GM23338 (cell line): ENCODE data around the gene HYCC2. TPM values are rescaled to one million over a fixed set of nuclear protein-coding genes. Genes with fewer than 3 reads are reported as not detected.

ENCODE experiments used
- ATAC-seq: fragments of 200-7000 bp; cut with Tn5 transposase; 3 replicates; pipeline ENCODE4 v1.9.1; 2020
- DNase-seq: peaks from one replicate; pipeline ENCODE4 v3.0.0-alpha.2; 2015; ENCODE audit warnings: low spot score
- H2AFZ ChIP-seq: fragments of 200-600 bp; sonication (generic); 2 replicates; pipeline ENCODE4 v1.8.0; 2016; ENCODE audit warnings: antibody characterized with exemption, mild to moderate bottlenecking, moderate library complexity
- H3F3A ChIP-seq: fragments of 200-600 bp; sonication (generic); replicated peaks from 2 replicates; pipeline ENCODE4 v1.8.0; 2017; ENCODE audit warnings: antibody characterized with exemption, mixed run types, low read depth
- H3K27ac ChIP-seq: fragments of 200-600 bp; sonication (generic); 2 replicates; pipeline ENCODE4 v1.6.1; 2016; ENCODE audit warnings: low read depth
- H3K27me3 ChIP-seq: fragments of 200-600 bp; sonication (generic); 2 replicates; pipeline ENCODE4 v1.8.0; 2016; ENCODE audit warnings: mild to moderate bottlenecking, mixed run types, moderate library complexity; ENCODE audit not compliant: insufficient read depth
- H3K36me3 ChIP-seq: fragments of 200-600 bp; sonication (generic); 2 replicates; pipeline ENCODE4 v1.8.0; 2016; ENCODE audit warnings: mild to moderate bottlenecking; ENCODE audit not compliant: insufficient read depth
- H3K4me1 ChIP-seq: fragments of 200-600 bp; sonication (generic); 2 replicates; pipeline ENCODE4 v1.8.0; 2016; ENCODE audit warnings: mild to moderate bottlenecking, moderate library complexity; ENCODE audit not compliant: insufficient read depth
- H3K4me2 ChIP-seq: fragments of 200-600 bp; sonication (generic); 2 replicates; pipeline ENCODE4 v1.7.1; 2017; ENCODE audit warnings: mixed run types
- H3K4me3 ChIP-seq: fragments of 200-600 bp; sonication (generic); 2 replicates; pipeline ENCODE4 v1.6.1; 2016; ENCODE audit warnings: mixed run types
- H3K79me2 ChIP-seq: fragments of 200-600 bp; sonication (generic); replicated peaks from 2 replicates; pipeline ENCODE4 v1.8.0; 2017; ENCODE audit warnings: mild to moderate bottlenecking; ENCODE audit not compliant: insufficient read depth
- H3K9me2 ChIP-seq: fragments of 200-600 bp; sonication (generic); 2 replicates; pipeline ENCODE4 v1.8.0; 2017; ENCODE audit not compliant: insufficient read depth
- H4K20me1 ChIP-seq: fragments of 200-600 bp; sonication (generic); replicated peaks from 2 replicates; pipeline ENCODE4 v1.8.0; 2017; ENCODE audit warnings: mild to moderate bottlenecking; ENCODE audit not compliant: insufficient read depth
- H3K27ac Mint-ChIP-seq: 2 replicates; pipeline ENCODE4 v1.8.0; 2020; ENCODE audit warnings: inconsistent platforms, mild to moderate bottlenecking, moderate library complexity, mixed read lengths
- H3K27me3 Mint-ChIP-seq: 3 replicates; pipeline ENCODE4 v1.8.0; 2022; ENCODE audit warnings: low read depth, mild to moderate bottlenecking, moderate library complexity, mixed read lengths, inconsistent platforms; ENCODE audit not compliant: insufficient read depth, poor library complexity
- H3K36me3 Mint-ChIP-seq: 3 replicates; pipeline ENCODE4 v1.8.0; 2021; ENCODE audit warnings: low read depth, mild to moderate bottlenecking, inconsistent platforms, moderate library complexity, mixed read lengths
- H3K4me1 Mint-ChIP-seq: 3 replicates; pipeline ENCODE4 v1.8.0; 2020; ENCODE audit warnings: mild to moderate bottlenecking, inconsistent platforms, mixed read lengths
- H3K4me3 Mint-ChIP-seq: 3 replicates; pipeline ENCODE4 v1.8.0; 2021; ENCODE audit warnings: moderate library complexity, mild to moderate bottlenecking, inconsistent platforms, mixed read lengths
- H3K9me3 Mint-ChIP-seq: 3 replicates; pipeline ENCODE4 v1.8.0; 2020; ENCODE audit warnings: moderate library complexity, mild to moderate bottlenecking, inconsistent platforms, mixed read lengths
- CREB1 ChIP-seq: fragments of 250-450 bp; sonication (Bioruptor Pico); IDR thresholded peaks from 2 replicates; pipeline ENCODE4 v1.5.0; 2020; ENCODE audit warnings: low read depth, mild to moderate bottlenecking, moderate library complexity
- EZH2phosphoT487 ChIP-seq: fragments of 200-600 bp; sonication (generic); IDR thresholded peaks from one replicate; pipeline ENCODE4 v1.8.1; 2018; ENCODE audit warnings: antibody characterized with exemption; ENCODE audit not compliant: unreplicated experiment
- POLR2AphosphoS5 ChIP-seq: IDR thresholded peaks from 2 replicates; pipeline ENCODE4 v1.6.1; 2016; ENCODE audit warnings: antibody characterized with exemption, low read depth
- ZNF114 ChIP-seq: fragments of 250-450 bp; sonication (Bioruptor Pico); IDR thresholded peaks from 2 replicates; pipeline ENCODE4 v1.5.0; 2020; ENCODE audit warnings: mild to moderate bottlenecking, moderate library complexity
- polyA plus RNA-seq: library from polyadenylated mRNA; unstranded; fragments of >200 nt; fragmentation: Nextera tagmentation; extraction: Ambion mirVana; gene quantifications from 2 replicates; pipeline ENCODE4 v1.2.1, GENCODE V29; 2016
- total RNA-seq: library from RNA; depleted of rRNA; stranded (reverse); fragments of >200 nt; shearing (Covaris generic); gene quantifications from 2 replicates; pipeline ENCODE4 v1.2.3, GENCODE V29; 2014
- TF ChIP-seq, protein P1 (sequence below): fragments of 250-450 bp; sonication (Bioruptor Pico); IDR thresholded peaks from 2 replicates; pipeline ENCODE4 v1.5.0; 2020; ENCODE audit warnings: mild to moderate bottlenecking, moderate library complexity
- TF ChIP-seq, protein P2 (sequence below), 2 experiments: fragments of 200-600 bp in 1 of 2; sonication (generic) in 1 of 2; conservative IDR thresholded peaks; 2 replicates each; pipeline versions ENCODE4 v1.5.1 to v1.6.1; 2016 to 2017; ENCODE audit warnings: antibody characterized with exemption in 2 of 2, low read depth in 2 of 2, mild to moderate bottlenecking in 2 of 2, moderate library complexity in 1 of 2
- TF ChIP-seq, protein P3 (sequence below): IDR thresholded peaks from 2 replicates; pipeline ENCODE4 v1.6.1; 2016; ENCODE audit warnings: antibody characterized with exemption

Gene HYCC2
- total and polyA plus RNA-seq, 2 experiments from 2014 or later = 2.4 to 4.8 TPM

DNA sequence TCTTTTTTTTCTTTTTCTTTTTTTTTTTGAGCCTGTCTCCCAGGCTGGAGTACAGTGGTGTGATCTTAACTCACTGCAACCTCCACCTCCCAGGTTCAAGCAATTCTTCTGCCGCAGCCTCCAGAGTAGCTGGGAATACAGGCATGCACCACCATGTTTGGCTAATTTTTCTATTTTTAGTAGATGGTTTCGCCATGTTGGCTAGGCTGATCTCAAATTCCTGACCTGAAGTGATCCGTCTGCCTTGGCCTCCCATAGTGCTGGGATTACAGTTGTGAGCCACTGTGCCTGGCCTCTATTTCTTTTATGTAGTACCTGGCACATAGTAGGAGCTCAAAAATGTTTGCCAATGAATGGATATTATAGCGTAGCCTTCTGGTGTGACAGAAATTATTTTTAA is 37.7 kb upstream of the HYCC2 start:
- Mint-ChIP-seq H3K4me3 (no peak overlapping the region), H3K27ac (no peak overlapping the region), H3K4me1 (peaks cover 4% of the 10 kb centered on the region; the same call in 1 of the 3 replicates), H3K36me3 (no peaks in the 10 kb centered on the region), H3K27me3 (no peaks in the 10 kb centered on the region), H3K9me3 (no peaks in the 10 kb centered on the region)
- Histone ChIP-seq H3K4me3 (no peak overlapping the region), H2AFZ (no peak overlapping the region), H4K20me1 (no peaks in the 10 kb centered on the region), H3K36me3 (no peaks in the 10 kb centered on the region), H3F3A (no peaks in the 10 kb centered on the region), H3K4me2 (no peak overlapping the region), H3K27ac (no peak overlapping the region), H3K27me3 (no peaks in the 10 kb centered on the region), H3K9me2 (no peaks in the 10 kb centered on the region), H3K79me2 (no peaks in the 10 kb centered on the region), H3K4me1 (no peaks in the 10 kb centered on the region)
- TF ChIP-seq ZNF114 (no peak), CREB1 (CRISPR knock-in tag) (no peak), POLR2AphosphoS5 (no peak), EZH2phosphoT487 (no peak)
- TF ChIP-seq, protein P1, sequence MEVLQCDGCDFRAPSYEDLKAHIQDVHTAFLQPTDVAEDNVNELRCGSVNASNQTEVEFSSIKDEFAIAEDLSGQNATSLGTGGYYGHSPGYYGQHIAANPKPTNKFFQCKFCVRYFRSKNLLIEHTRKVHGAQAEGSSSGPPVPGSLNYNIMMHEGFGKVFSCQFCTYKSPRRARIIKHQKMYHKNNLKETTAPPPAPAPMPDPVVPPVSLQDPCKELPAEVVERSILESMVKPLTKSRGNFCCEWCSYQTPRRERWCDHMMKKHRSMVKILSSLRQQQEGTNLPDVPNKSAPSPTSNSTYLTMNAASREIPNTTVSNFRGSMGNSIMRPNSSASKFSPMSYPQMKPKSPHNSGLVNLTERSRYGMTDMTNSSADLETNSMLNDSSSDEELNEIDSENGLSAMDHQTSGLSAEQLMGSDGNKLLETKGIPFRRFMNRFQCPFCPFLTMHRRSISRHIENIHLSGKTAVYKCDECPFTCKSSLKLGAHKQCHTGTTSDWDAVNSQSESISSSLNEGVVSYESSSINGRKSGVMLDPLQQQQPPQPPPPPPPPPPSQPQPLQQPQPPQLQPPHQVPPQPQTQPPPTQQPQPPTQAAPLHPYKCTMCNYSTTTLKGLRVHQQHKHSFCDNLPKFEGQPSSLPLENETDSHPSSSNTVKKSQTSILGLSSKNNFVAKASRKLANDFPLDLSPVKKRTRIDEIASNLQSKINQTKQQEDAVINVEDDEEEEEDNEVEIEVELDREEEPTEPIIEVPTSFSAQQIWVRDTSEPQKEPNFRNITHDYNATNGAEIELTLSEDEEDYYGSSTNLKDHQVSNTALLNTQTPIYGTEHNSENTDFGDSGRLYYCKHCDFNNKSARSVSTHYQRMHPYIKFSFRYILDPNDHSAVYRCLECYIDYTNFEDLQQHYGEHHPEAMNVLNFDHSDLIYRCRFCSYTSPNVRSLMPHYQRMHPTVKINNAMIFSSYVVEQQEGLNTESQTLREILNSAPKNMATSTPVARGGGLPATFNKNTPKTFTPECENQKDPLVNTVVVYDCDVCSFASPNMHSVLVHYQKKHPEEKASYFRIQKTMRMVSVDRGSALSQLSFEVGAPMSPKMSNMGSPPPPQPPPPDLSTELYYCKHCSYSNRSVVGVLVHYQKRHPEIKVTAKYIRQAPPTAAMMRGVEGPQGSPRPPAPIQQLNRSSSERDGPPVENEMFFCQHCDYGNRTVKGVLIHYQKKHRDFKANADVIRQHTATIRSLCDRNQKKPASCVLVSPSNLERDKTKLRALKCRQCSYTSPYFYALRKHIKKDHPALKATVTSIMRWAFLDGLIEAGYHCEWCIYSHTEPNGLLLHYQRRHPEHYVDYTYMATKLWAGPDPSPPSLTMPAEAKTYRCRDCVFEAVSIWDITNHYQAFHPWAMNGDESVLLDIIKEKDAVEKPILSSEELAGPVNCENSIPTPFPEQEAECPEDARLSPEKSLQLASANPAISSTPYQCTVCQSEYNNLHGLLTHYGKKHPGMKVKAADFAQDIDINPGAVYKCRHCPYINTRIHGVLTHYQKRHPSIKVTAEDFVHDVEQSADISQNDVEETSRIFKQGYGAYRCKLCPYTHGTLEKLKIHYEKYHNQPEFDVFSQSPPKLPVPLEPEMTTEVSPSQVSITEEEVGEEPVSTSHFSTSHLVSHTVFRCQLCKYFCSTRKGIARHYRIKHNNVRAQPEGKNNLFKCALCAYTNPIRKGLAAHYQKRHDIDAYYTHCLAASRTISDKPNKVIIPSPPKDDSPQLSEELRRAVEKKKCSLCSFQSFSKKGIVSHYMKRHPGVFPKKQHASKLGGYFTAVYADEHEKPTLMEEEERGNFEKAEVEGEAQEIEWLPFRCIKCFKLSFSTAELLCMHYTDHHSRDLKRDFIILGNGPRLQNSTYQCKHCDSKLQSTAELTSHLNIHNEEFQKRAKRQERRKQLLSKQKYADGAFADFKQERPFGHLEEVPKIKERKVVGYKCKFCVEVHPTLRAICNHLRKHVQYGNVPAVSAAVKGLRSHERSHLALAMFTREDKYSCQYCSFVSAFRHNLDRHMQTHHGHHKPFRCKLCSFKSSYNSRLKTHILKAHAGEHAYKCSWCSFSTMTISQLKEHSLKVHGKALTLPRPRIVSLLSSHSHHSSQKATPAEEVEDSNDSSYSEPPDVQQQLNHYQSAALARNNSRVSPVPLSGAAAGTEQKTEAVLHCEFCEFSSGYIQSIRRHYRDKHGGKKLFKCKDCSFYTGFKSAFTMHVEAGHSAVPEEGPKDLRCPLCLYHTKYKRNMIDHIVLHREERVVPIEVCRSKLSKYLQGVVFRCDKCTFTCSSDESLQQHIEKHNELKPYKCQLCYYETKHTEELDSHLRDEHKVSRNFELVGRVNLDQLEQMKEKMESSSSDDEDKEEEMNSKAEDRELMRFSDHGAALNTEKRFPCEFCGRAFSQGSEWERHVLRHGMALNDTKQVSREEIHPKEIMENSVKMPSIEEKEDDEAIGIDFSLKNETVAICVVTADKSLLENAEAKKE (CRISPR knock-in tag) = no peak
- TF ChIP-seq, protein P2, sequence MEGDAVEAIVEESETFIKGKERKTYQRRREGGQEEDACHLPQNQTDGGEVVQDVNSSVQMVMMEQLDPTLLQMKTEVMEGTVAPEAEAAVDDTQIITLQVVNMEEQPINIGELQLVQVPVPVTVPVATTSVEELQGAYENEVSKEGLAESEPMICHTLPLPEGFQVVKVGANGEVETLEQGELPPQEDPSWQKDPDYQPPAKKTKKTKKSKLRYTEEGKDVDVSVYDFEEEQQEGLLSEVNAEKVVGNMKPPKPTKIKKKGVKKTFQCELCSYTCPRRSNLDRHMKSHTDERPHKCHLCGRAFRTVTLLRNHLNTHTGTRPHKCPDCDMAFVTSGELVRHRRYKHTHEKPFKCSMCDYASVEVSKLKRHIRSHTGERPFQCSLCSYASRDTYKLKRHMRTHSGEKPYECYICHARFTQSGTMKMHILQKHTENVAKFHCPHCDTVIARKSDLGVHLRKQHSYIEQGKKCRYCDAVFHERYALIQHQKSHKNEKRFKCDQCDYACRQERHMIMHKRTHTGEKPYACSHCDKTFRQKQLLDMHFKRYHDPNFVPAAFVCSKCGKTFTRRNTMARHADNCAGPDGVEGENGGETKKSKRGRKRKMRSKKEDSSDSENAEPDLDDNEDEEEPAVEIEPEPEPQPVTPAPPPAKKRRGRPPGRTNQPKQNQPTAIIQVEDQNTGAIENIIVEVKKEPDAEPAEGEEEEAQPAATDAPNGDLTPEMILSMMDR (conservative IDR thresholded peaks at IDR 0.05; ENCODE audit: low read depth in 2 of 2) = no peak
- TF ChIP-seq, protein P3, sequence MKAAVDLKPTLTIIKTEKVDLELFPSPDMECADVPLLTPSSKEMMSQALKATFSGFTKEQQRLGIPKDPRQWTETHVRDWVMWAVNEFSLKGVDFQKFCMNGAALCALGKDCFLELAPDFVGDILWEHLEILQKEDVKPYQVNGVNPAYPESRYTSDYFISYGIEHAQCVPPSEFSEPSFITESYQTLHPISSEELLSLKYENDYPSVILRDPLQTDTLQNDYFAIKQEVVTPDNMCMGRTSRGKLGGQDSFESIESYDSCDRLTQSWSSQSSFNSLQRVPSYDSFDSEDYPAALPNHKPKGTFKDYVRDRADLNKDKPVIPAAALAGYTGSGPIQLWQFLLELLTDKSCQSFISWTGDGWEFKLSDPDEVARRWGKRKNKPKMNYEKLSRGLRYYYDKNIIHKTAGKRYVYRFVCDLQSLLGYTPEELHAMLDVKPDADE = no peak
- no peak for ATAC-seq
- no peak for DNase-seq
